SKM-1 treated with dmso at 0.1 percent for 144 hours (cell line): Measurements from ENCODE around the gene GALNT16.

Experiments used
- DNase-seq: peaks from one replicate; lab custom pipeline; 2025; ENCODE audit not compliant: unreplicated experiment; lab: John Stamatoyannopoulos, UW

Gene GALNT16

DNA sequence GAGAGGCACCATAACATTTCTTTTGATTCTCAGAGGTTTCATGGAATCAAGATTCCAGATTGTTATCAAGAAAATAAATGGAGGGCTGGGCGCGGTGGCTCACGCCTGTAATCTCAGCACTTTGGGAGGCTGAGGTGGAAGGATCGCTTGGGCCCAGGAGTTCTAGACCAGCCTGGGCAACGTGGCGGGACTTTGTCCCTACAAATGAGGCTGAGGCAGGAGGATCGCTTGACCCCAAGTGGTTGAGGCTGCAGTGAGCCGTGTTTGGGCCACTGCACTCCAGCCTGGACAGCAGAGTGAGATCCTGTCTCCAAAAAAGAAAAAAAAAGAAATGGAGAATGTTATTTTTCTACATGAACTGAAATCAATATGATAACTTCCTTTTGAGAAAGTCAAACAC is 139.8 kb downstream of the GALNT16 start:
- DNase-seq: no peak

DNA sequence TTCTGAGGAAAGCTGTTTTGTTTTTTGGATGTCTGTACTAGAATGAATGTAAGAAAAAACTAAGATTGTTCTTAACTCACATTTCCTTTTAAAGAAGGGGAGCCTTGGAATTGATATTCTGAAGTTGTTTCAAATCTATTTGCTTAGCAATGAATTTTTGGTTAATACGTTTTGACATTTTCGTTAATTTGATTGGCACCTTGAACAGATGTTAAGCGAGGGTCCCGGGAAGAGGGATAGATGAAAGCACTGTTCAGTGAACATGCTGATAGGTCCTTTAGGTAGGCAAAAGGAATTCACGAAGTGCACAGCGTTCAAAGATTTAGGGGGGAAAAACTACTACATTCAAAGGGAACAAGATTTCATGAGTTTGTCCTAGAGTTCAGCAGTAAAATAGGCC is 140.2 kb downstream of the GALNT16 start:
- DNase-seq: no peak

DNA sequence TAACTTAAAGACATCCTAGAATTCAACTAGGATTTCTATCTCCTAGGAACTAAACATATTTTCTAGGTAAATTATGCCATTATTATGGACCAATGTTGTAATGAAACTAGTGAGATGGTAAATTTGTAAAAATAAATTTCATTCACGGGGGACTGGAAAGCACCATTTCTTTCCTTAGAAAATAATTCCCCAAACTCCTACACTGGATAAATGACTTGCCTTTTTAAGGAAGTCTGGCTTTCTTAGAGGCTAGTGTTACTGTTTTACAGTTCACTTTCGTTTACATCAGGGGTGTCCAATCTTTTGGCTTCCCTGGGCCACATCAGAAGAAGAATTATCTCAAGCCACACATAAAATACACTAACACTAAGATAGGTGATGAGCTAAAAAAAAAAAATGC is 141.9 kb downstream of the GALNT16 start:
- no peak for DNase-seq

DNA sequence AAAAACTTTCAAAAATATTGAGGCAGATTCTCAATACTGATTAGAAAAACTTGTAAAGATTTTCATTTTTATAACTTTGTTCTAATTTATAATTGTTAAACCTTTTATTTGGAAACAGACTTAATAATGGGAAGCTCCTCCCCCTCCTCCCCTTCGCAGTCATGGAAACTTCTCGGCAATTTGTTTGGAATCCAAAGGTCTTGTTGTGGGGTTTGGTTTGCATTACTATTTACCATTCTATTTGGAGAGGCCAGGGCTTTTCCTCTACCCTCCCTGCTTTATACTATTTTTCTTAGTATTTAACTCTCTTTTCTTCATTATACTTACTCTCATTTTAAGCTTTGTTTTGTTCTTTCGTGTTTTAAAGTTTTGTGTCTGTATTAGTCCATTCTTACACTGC is 144.5 kb downstream of the GALNT16 start:
- DNase-seq: no peak

DNA sequence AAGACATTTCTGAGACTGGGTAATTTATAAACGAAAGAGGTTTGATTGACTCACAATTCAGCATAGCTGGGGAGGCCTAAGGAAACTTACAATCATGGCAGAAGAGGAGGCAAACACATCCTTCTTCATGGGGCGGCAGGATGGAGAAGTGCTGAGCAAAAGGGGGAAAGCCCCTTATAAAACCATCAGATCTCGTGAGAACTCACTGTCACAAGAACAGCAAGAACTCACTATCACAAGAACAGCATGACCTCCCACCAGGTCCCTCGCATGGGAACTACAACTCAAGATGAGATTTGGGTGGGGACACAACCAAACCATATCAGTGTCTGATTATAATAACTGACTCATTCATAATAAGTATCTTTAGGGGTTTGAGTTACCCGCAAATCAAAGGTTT is 144.9 kb downstream of the GALNT16 start:
- DNase-seq: no peak

DNA sequence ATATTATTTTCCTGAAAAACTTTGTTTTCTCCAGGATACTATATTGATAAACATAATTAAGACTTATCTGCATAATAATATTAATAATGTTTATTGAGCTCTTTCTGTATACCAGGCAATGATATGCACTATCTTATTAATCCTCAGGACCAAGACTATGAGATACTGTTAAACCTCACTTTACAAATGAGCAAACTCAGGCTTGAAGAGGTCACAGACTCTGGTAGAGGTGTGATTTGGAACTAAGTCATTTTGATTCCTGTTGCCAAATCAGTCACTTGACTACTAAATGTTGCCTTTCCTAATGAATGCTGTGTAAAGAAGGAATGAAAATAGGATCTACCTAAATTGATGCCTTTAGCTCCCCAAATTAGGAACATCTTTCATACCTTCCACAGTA is 145.8 kb downstream of the GALNT16 start:
- no peak for DNase-seq
